ENCODE measurements around the gene GIPC2.

Gene GIPC2

DNA sequence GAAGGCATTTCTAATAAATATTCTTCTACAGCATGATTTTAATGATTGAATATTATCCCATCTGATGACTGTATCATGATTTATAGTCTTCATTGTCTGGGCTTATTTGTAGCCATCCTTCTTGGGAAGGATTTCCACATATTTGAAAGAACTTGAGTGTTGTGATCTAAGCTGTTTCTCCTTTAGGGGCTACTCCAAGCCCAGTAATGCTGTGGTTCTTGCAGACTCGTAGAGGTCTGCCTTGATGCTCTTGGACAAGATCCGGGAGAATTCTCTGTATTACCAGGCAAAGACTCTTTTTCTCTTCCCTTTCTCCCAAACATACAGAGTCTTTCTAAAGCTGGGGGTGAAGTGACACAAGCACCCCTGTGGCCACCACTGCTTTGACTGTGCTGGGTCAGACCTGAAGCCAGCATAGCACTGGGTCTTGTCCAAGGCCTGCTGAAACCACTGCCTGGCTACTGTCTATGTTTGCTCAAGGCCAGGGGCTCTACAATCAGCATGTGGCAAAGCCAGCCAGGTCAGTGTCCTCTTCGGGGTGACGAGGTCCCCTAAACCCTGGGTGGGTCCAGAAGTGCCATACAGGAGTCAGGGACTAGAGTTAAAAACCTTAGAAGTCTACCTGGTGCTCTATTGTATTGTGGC is 107.4 kb downstream of the GIPC2 start:
- DNase-seq: no peak

GRCh38 chr1:78155121-78155520 is 109.4 kb downstream of the GIPC2 start:
- DNase-seq: no peak

- no peak for DNase-seq
Observed at GRCh38 chr1:78156805-78157521, 111.2 kb downstream of the GIPC2 start.

DNA sequence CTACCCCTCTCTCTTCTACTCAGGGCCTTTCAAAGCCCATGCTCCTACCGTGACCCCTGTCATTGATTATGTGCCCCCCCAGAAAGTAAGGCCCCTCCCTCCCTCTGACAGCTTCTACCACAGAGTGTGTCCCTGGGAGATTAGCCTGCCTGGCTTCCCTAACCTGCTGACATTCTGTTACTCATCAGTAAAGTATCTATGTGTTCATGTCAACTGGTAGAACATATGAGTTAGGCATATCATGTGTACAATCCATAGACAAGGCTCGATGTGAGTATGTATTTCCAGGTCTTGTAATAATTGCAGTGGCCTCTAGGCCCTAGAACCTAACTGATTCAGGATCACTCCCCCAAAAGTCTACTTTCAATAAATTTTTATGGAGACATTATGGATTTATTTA is 120.0 kb downstream of the GIPC2 start:
- DNase-seq: no peak

DNA sequence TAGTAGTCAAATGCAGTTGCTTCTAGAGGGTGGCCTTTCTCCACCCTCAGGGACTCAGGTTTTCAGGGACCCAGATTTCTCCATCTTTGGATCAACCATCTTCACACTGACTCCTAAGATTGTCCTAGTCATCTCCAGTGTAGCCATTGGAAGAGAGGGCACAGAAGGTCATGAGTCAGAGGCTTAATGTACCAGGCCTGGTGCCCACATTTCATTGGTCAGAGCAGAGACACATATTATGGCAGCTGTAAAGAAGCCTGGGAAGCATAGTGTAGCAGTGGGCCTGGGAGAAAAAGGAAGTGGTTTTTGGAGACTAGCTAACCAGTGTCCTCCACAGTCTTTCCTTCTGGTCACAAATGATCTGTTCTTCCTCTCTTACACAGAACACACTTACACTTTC is 122.5 kb downstream of the GIPC2 start:
- no peak for DNase-seq

GRCh38 chr1:78170859-78171258 is 125.1 kb downstream of the GIPC2 start:
- DNase-seq: no peak

DNA sequence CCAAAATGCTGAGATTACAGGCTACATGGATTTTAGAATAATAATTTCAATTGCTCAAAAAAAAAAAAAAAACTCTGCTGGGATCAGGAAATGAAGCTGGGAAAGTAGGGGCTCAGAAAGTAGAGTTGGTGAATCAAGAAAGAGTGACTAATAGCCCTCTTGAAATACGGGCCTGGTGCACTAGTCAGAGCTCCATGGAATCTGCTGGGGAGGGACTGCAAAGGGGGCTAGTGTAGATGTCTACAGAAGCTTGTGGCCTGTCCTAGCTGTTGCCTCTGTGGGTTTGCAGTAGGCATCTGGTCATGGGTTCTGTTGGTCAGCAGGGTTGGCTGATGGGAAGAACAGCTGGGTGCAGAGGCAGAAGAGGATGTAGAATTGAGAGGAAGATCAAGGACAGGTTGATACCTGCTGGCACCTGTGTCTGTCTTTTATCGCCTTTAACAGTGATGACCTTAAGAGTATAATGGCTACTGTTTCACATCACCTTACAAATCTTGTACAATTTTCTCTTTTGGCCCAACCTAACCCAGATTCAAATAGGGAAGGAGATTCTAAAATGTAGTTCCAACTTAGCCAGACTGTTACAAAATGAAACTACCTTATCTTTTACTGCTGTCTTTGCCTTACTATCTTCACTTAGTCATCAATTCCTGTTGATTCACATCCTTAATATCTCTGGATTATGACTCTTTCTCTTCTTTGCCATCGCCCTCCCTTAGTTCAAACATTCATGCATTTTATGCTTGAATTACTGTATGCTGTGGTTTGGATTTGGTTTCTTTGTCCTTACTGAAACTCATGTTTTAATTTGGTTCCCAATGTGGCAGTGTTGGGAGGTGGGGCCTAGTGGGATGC is 126.2 kb downstream of the GIPC2 start:
- DNase-seq: no peak

- DNase-seq: no peak
Observed at GRCh38 chr1:78176448-78176847, 130.7 kb downstream of the GIPC2 start.

DNA sequence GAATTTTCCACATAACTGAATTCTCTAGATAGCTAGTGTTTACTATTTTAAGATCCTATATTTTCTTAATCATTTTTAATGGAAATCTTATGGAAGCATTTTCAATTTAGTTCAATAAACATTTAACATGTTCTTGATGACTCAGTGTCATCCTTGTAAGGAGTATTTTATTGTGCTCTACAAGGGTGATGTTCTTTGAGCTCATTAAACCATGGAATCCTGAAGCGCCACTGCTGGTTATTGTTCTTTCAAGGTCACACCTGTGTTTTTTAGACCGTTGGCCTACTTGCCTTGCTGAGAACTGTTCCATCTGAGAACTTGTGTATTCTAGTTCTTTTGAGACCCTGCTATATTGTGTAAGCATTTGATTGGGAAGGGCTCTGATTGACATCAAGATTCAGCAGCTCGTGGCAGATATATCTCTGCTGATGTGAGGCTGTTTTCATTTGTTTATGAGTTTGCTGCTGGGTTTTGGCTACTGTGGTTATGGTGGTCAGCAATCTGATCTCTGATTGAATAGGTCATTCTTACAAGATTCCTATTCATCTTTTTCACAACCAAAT is 132.0 kb downstream of the GIPC2 start:
- DNase-seq: no peak

DNA sequence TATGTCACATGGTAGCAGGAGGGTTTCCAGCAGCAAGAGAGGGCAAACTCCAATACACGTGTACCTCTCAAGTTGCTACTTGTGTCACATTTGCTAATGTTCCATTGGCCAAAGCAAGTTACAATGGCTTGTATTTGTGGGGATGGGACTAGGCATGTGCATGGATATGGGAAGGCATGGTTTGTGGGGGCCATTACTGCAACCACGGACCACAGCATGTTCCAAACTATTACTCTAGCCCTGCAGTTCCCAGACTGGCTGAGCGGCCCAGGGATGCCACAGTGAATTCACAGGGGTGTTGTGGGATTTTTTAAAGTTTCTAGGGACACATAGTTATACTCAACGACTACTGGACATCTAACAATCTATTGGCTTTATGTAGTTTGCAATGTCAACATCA is 133.1 kb downstream of the GIPC2 start:
- DNase-seq: no peak

- no peak for DNase-seq
Observed at GRCh38 chr1:78184460-78185072, 138.8 kb downstream of the GIPC2 start.

Measured in KG1 (cell line).